Measurements from ENCODE around the gene ZNF578. TPM values are rescaled to one million over a fixed set of nuclear protein-coding genes. Genes with fewer than 3 reads are reported as not detected.
"Not testable (repeated sequence)": the region's sequence is repeated elsewhere in the genome, so short reads cannot be mapped to it uniquely, and the experiment has no call there.

Gene ZNF578
- total RNA-seq, 1 experiment from 2014 or later: not detected

- H3K27me3 Mint-ChIP-seq (ENCODE audit: unreplicated experiment): no peaks in the 10 kb centered on the region
- peaks cover 11% of the 10 kb centered on the region for H3K9me3 Mint-ChIP-seq (ENCODE audit: low read depth, unreplicated experiment)
- no peak overlapping the region for H3K4me3 Mint-ChIP-seq (ENCODE audit: low read depth, unreplicated experiment)
- CTCF ChIA-PET: no interaction called here
- H3K4me1 Mint-ChIP-seq (ENCODE audit: low read depth, unreplicated experiment): no peaks in the 10 kb centered on the region
- H3K36me3 Mint-ChIP-seq (ENCODE audit: insufficient read depth, unreplicated experiment): no peaks in the 10 kb centered on the region
- H3K27ac Mint-ChIP-seq (ENCODE audit: unreplicated experiment): no peak overlapping the region
- TF ChIP-seq CTCF (IDR thresholded peaks at IDR 0.05; ENCODE audit: unreplicated experiment): no peak
- no TSS peak for BruUV-seq (replicated peaks)
- no peak for DNase-seq
- intact Hi-C loops (cut with micrococcal nuclease; ENCODE audit: unreplicated experiment): no loop called here
Measured at GRCh38 chr19:52492201-52492993, 39.0 kb downstream of the ZNF578 start.

GRCh38 chr19:52492994-52493470, 39.7 kb downstream of the ZNF578 start:
- no peak for DNase-seq
- BruUV-seq (replicated peaks): no TSS peak
- Mint-ChIP-seq H3K36me3 (ENCODE audit: insufficient read depth, unreplicated experiment) (no peaks in the 10 kb centered on the region), H3K4me1 (ENCODE audit: low read depth, unreplicated experiment) (no peaks in the 10 kb centered on the region), H3K27me3 (ENCODE audit: unreplicated experiment) (no peaks in the 10 kb centered on the region), H3K4me3 (ENCODE audit: low read depth, unreplicated experiment) (no peak overlapping the region), H3K27ac (ENCODE audit: unreplicated experiment) (no peak overlapping the region), H3K9me3 (ENCODE audit: low read depth, unreplicated experiment) (peaks cover 11% of the 10 kb centered on the region)
- intact Hi-C loops (cut with micrococcal nuclease; ENCODE audit: unreplicated experiment): no loop called here
- CTCF ChIA-PET: no interaction called here
- no peak for TF ChIP-seq CTCF (IDR thresholded peaks at IDR 0.05; ENCODE audit: unreplicated experiment)

- no peak overlapping the region for H3K4me3 Mint-ChIP-seq (ENCODE audit: low read depth, unreplicated experiment)
- CTCF ChIA-PET: no interaction called here
- no peak for TF ChIP-seq CTCF (IDR thresholded peaks at IDR 0.05; ENCODE audit: unreplicated experiment)
- no peak for DNase-seq
- BruUV-seq (replicated peaks): no TSS peak
- no peaks in the 10 kb centered on the region for H3K4me1 Mint-ChIP-seq (ENCODE audit: low read depth, unreplicated experiment)
- H3K27me3 Mint-ChIP-seq (ENCODE audit: unreplicated experiment): no peaks in the 10 kb centered on the region
- H3K27ac Mint-ChIP-seq (ENCODE audit: unreplicated experiment): no peak overlapping the region
- intact Hi-C loops (cut with micrococcal nuclease; ENCODE audit: unreplicated experiment): no loop called here
- peaks cover 13% of the 10 kb centered on the region for H3K9me3 Mint-ChIP-seq (ENCODE audit: low read depth, unreplicated experiment)
- H3K36me3 Mint-ChIP-seq (ENCODE audit: insufficient read depth, unreplicated experiment): no peaks in the 10 kb centered on the region
Measured at GRCh38 chr19:52494518-52494917, 41.2 kb downstream of the ZNF578 start.

- Mint-ChIP-seq H3K36me3 (ENCODE audit: insufficient read depth, unreplicated experiment) (no peaks in the 10 kb centered on the region), H3K9me3 (ENCODE audit: low read depth, unreplicated experiment) (peaks cover 14% of the 10 kb centered on the region)
Measured at GRCh38 chr19:52498571-52498970, 45.2 kb downstream of the ZNF578 start.

GRCh38 chr19:52500474-52500873, 47.1 kb downstream of the ZNF578 start:
- peaks cover 10% of the 10 kb centered on the region for H3K9me3 Mint-ChIP-seq (ENCODE audit: low read depth, unreplicated experiment)
- BruUV-seq (replicated peaks); H3K4me3 Mint-ChIP-seq (ENCODE audit: low read depth, unreplicated experiment); H3K27me3 Mint-ChIP-seq (ENCODE audit: unreplicated experiment); H3K27ac Mint-ChIP-seq (ENCODE audit: unreplicated experiment); intact Hi-C loops (cut with micrococcal nuclease; ENCODE audit: unreplicated experiment); H3K36me3 Mint-ChIP-seq (ENCODE audit: insufficient read depth, unreplicated experiment); CTCF ChIA-PET; H3K4me1 Mint-ChIP-seq (ENCODE audit: low read depth, unreplicated experiment); DNase-seq: not testable (repeated sequence)

More at GRCh38 chr19:52498571-52498970, 45.2 kb downstream of the ZNF578 start:
- Mint-ChIP-seq H3K4me3 (ENCODE audit: low read depth, unreplicated experiment) (no peak overlapping the region), H3K27ac (ENCODE audit: unreplicated experiment) (no peak overlapping the region), H3K27me3 (ENCODE audit: unreplicated experiment) (no peaks in the 10 kb centered on the region), H3K4me1 (ENCODE audit: low read depth, unreplicated experiment) (no peaks in the 10 kb centered on the region)
- no peak for DNase-seq
- TF ChIP-seq CTCF (IDR thresholded peaks at IDR 0.05; ENCODE audit: unreplicated experiment): no peak
- CTCF ChIA-PET: no interaction called here
- intact Hi-C loops (cut with micrococcal nuclease; ENCODE audit: unreplicated experiment): no loop called here
- no TSS peak for BruUV-seq (replicated peaks)

- H3K36me3 Mint-ChIP-seq (ENCODE audit: insufficient read depth, unreplicated experiment); H3K27me3 Mint-ChIP-seq (ENCODE audit: unreplicated experiment); intact Hi-C loops (cut with micrococcal nuclease; ENCODE audit: unreplicated experiment); H3K27ac Mint-ChIP-seq (ENCODE audit: unreplicated experiment); CTCF ChIA-PET; BruUV-seq (replicated peaks); DNase-seq; H3K4me1 Mint-ChIP-seq (ENCODE audit: low read depth, unreplicated experiment); H3K4me3 Mint-ChIP-seq (ENCODE audit: low read depth, unreplicated experiment): not testable (repeated sequence)
- H3K9me3 Mint-ChIP-seq (ENCODE audit: low read depth, unreplicated experiment): peaks cover 10% of the 10 kb centered on the region
Measured at GRCh38 chr19:52500991-52501390, 47.6 kb downstream of the ZNF578 start.

All from Calu3 (cell line).